Loucy (cell line): ENCODE results near the gene MAPK1.

ENCODE experiments used
- H2AFZ ChIP-seq: fragments of 200-600 bp; sonication (generic); 2 replicates; pipeline ENCODE4 v1.6.0; 2016; ENCODE audit warnings: antibody characterized with exemption, mild to moderate bottlenecking, low read length, moderate library complexity
- H3F3A ChIP-seq: fragments of 200-600 bp; 2 replicates; pipeline ENCODE4 v1.6.0; 2016; ENCODE audit warnings: antibody characterized with exemption, low read depth, mild to moderate bottlenecking
- H3K27me3 ChIP-seq: fragments of 200-600 bp; sonication (generic); 2 replicates; pipeline ENCODE4 v1.6.1; 2014; ENCODE audit warnings: low read length, mild to moderate bottlenecking; ENCODE audit not compliant: insufficient read depth, poor library complexity, severe bottlenecking
- H3K36me3 ChIP-seq: fragments of 200-600 bp; sonication (generic); 2 replicates; pipeline ENCODE4 v1.6.1; 2016; ENCODE audit warnings: low read length; ENCODE audit not compliant: insufficient read depth
- H3K4me1 ChIP-seq: fragments of 200-600 bp; sonication (generic); 2 replicates; pipeline ENCODE4 v1.5.1; 2014; ENCODE audit warnings: low read length, mild to moderate bottlenecking; ENCODE audit not compliant: insufficient read depth, poor library complexity, severe bottlenecking
- H3K4me2 ChIP-seq: fragments of 200-600 bp; sonication (generic); 2 replicates; pipeline ENCODE4 v1.6.0; 2014; ENCODE audit warnings: antibody characterized with exemption, low read length, low read depth, mild to moderate bottlenecking; ENCODE audit not compliant: poor library complexity, severe bottlenecking
- H3K4me3 ChIP-seq: fragments of 200-600 bp; sonication (generic); 2 replicates; pipeline ENCODE4 v1.5.1; 2014; ENCODE audit warnings: low read length, mild to moderate bottlenecking, mixed read lengths; ENCODE audit not compliant: poor library complexity, severe bottlenecking
- H3K79me2 ChIP-seq: fragments of 200-600 bp; sonication (generic); 2 replicates; pipeline ENCODE4 v1.6.1; 2014; ENCODE audit warnings: low read length; ENCODE audit not compliant: insufficient read depth
- H3K9ac ChIP-seq: fragments of 200-600 bp; sonication (generic); 2 replicates; pipeline ENCODE4 v1.6.0; 2014; ENCODE audit warnings: mild to moderate bottlenecking, low read depth, low read length, moderate library complexity; ENCODE audit not compliant: poor library complexity, severe bottlenecking
- H3K9me2 ChIP-seq: fragments of 200-600 bp; sonication (generic); replicated peaks from 2 replicates; pipeline ENCODE4 v1.6.1; 2016; ENCODE audit warnings: low read depth, low read length, mixed read lengths
- H3K9me3 ChIP-seq: fragments of 200-600 bp; sonication (generic); 2 replicates; pipeline ENCODE4 v1.6.1; 2014; ENCODE audit warnings: mild to moderate bottlenecking, antibody characterized with exemption, low read length, low read depth; ENCODE audit not compliant: insufficient read depth
- H4K20me1 ChIP-seq: fragments of 200-600 bp; sonication (generic); 2 replicates; pipeline ENCODE4 v1.6.0; 2014; ENCODE audit warnings: antibody characterized with exemption, low read length, mild to moderate bottlenecking; ENCODE audit not compliant: insufficient read depth, poor library complexity, severe bottlenecking
- CTCF ChIP-seq: fragments of 200-600 bp; sonication (generic); conservative IDR thresholded peaks from 2 replicates; pipeline ENCODE4 v1.5.1; 2014; ENCODE audit warnings: mild to moderate bottlenecking, antibody characterized with exemption, low read length
- EZH2phosphoT487 ChIP-seq: fragments of 200-600 bp; IDR thresholded peaks from 2 replicates; pipeline ENCODE4 v1.6.1; 2018; ENCODE audit warnings: antibody characterized with exemption, mild to moderate bottlenecking, moderate library complexity, borderline replicate concordance

Gene MAPK1

GRCh38 chr22:21762712-21763581 is 104.5 kb downstream of the MAPK1 start:
- Histone ChIP-seq H3K4me1 (peaks cover 5% of the 10 kb centered on the region), H3K9me3 (no peaks in the 10 kb centered on the region), H4K20me1 (no peaks in the 10 kb centered on the region), H2AFZ (no peak overlapping the region), H3K27me3 (no peaks in the 10 kb centered on the region), H3K4me2 (no peak overlapping the region), H3F3A (no peaks in the 10 kb centered on the region), H3K9me2 (no peaks in the 10 kb centered on the region), H3K4me3 (no peak overlapping the region), H3K36me3 (peaks cover 67% of the 10 kb centered on the region; the same call in 1 of the 2 replicates), H3K79me2 (no peaks in the 10 kb centered on the region), H3K9ac (no peak overlapping the region)
- TF ChIP-seq CTCF = no peak
- no peak for TF ChIP-seq EZH2phosphoT487

GRCh38 chr22:21761994-21762680 is 105.3 kb downstream of the MAPK1 start:
- H3K4me2 ChIP-seq = no peak overlapping the region
- no peaks in the 10 kb centered on the region for H3K9me2 ChIP-seq
- no peaks in the 10 kb centered on the region for H3F3A ChIP-seq
- H3K4me1 ChIP-seq = peaks cover 3% of the 10 kb centered on the region
- no peak overlapping the region for H3K4me3 ChIP-seq
- no peaks in the 10 kb centered on the region for H3K27me3 ChIP-seq
- no peaks in the 10 kb centered on the region for H4K20me1 ChIP-seq
- H3K9ac ChIP-seq = no peak overlapping the region
- H2AFZ ChIP-seq = no peak overlapping the region
- no peak for TF ChIP-seq CTCF
- no peak for TF ChIP-seq EZH2phosphoT487
- no peaks in the 10 kb centered on the region for H3K9me3 ChIP-seq
- no peaks in the 10 kb centered on the region for H3K79me2 ChIP-seq
- H3K36me3 ChIP-seq = peaks cover 67% of the 10 kb centered on the region; the same call in 1 of the 2 replicates

GRCh38 chr22:21761086-21761485 is 106.4 kb downstream of the MAPK1 start:
- Histone ChIP-seq H4K20me1 (no peaks in the 10 kb centered on the region), H3K9me2 (no peaks in the 10 kb centered on the region), H3K4me2 (no peak overlapping the region), H3K9ac (no peak overlapping the region), H3K36me3 (peaks cover 57% of the 10 kb centered on the region; the same call in 1 of the 2 replicates), H3K4me3 (no peak overlapping the region), H3K9me3 (no peaks in the 10 kb centered on the region), H2AFZ (no peak overlapping the region), H3F3A (no peaks in the 10 kb centered on the region), H3K79me2 (no peaks in the 10 kb centered on the region), H3K27me3 (no peaks in the 10 kb centered on the region), H3K4me1 (no peaks in the 10 kb centered on the region)
- TF ChIP-seq EZH2phosphoT487 = no peak
- no peak for TF ChIP-seq CTCF
